CD1c-positive myeloid dendritic cell (primary cell): ENCODE measurements around the gene SLC34A2.

Experiments used
- DNase-seq: peaks from one replicate; pipeline ENCODE4 v3.0.0-alpha.2; 2016; ENCODE audit errors: extremely low spot score

The SLC34A2 gene

GRCh38 chr4:25725870-25726269, 70.2 kb downstream of the SLC34A2 start:
- DNase-seq = no peak

DNA sequence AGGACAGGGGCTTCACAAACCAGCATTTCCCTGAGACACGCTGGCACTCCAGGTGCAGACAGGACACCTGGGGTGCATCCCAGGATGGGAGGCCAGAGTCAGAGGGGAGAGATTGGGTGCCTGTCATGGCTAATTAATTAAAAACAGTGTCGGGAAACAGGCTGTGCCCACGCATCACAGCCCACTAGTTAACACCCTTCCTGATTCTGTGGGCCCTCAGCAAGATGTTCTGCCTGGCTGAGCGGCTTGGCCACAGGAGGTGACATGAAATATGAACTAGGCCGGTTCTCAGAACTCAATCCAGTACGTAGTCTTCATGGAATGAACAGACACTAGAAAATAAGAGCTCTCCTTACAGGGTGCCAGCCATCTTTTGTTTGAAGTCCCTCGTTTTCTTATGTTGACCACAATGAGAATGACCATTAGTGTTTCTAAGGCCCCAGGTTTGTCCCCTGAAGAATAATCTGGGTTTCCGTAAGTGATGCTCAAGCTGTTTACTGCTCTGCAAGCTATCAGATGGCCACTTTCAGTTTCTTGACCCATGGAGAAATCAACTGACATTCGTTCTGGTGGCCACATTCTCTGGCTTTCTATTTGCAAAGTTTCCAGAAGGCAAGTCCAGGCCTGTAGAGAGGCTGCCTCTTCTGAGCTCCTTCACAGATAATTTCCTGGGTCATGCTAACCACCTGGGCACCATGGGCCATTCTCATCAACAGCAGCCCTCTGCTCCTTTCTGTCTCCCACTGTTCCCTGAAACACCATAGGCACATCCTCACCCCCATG, 72.3 kb downstream of the SLC34A2 start:
- DNase-seq = no peak
